ENCODE measurements around the gene TRRAP.

DNA sequence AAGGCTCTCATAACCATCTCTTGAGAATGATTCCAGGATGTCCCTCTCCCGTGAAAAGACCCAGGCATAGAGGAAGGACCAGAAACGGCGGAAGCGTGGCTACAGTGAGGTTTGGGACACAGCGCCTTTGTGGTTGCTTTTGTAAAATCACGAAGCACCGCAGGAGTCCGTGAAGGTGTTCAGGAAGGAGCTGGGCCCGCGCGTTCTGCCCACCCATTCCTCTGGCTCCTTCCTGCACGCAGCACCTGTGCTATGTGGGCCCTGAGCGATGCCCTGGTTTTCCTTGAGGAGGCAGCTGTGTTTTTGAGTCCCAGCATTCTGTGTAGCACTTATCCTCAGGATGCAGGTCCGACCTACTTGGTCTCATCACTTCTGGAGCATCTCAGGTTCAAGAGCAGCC, 112.8 kb downstream of the TRRAP start:
- TF ChIP-seq, protein P1, sequence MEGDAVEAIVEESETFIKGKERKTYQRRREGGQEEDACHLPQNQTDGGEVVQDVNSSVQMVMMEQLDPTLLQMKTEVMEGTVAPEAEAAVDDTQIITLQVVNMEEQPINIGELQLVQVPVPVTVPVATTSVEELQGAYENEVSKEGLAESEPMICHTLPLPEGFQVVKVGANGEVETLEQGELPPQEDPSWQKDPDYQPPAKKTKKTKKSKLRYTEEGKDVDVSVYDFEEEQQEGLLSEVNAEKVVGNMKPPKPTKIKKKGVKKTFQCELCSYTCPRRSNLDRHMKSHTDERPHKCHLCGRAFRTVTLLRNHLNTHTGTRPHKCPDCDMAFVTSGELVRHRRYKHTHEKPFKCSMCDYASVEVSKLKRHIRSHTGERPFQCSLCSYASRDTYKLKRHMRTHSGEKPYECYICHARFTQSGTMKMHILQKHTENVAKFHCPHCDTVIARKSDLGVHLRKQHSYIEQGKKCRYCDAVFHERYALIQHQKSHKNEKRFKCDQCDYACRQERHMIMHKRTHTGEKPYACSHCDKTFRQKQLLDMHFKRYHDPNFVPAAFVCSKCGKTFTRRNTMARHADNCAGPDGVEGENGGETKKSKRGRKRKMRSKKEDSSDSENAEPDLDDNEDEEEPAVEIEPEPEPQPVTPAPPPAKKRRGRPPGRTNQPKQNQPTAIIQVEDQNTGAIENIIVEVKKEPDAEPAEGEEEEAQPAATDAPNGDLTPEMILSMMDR (IDR thresholded peaks at IDR 0.05) = no peak
- TF ChIP-seq POLR2A (IDR thresholded peaks at IDR 0.05) = no peak
